Panc1 (cell line): ENCODE results near the gene TMEM132C.

Experiments
- CTCF ChIP-seq: fragments of 450-650 bp; IDR thresholded peaks from 2 replicates; pipeline ENCODE4 v1.5.1; 2017; ENCODE audit warnings: mild to moderate bottlenecking
- POLR2AphosphoS5 ChIP-seq: IDR thresholded peaks from 2 replicates; pipeline ENCODE4 v1.6.1; 2012; ENCODE audit warnings: mild to moderate bottlenecking, low read depth, low read length, moderate library complexity
- SIN3A ChIP-seq: IDR thresholded peaks from 2 replicates; pipeline ENCODE4 v1.6.1; 2012; ENCODE audit warnings: low read depth, mild to moderate bottlenecking, low read length, moderate library complexity, borderline replicate concordance; ENCODE audit not compliant: insufficient read depth
- TCF7L2 ChIP-seq: IDR thresholded peaks from 2 replicates; pipeline ENCODE4 v1.6.1; 2011; ENCODE audit warnings: mild to moderate bottlenecking, low read depth, low read length, inconsistent platforms
- TF ChIP-seq, protein P1 (sequence below), 2 experiments: IDR thresholded peaks; 2 replicates each; pipeline ENCODE4 v1.6.1; 2011 to 2012; ENCODE audit warnings: low read depth in 2 of 2, control low read depth in 1 of 2, low read length in 1 of 2, mild to moderate bottlenecking in 1 of 2, moderate library complexity in 1 of 2; ENCODE audit not compliant: insufficient read depth in 1 of 2

- TF ChIP-seq CTCF (no peak), POLR2AphosphoS5 (no peak), SIN3A (no peak), TCF7L2 (no peak)
- TF ChIP-seq, protein P1, sequence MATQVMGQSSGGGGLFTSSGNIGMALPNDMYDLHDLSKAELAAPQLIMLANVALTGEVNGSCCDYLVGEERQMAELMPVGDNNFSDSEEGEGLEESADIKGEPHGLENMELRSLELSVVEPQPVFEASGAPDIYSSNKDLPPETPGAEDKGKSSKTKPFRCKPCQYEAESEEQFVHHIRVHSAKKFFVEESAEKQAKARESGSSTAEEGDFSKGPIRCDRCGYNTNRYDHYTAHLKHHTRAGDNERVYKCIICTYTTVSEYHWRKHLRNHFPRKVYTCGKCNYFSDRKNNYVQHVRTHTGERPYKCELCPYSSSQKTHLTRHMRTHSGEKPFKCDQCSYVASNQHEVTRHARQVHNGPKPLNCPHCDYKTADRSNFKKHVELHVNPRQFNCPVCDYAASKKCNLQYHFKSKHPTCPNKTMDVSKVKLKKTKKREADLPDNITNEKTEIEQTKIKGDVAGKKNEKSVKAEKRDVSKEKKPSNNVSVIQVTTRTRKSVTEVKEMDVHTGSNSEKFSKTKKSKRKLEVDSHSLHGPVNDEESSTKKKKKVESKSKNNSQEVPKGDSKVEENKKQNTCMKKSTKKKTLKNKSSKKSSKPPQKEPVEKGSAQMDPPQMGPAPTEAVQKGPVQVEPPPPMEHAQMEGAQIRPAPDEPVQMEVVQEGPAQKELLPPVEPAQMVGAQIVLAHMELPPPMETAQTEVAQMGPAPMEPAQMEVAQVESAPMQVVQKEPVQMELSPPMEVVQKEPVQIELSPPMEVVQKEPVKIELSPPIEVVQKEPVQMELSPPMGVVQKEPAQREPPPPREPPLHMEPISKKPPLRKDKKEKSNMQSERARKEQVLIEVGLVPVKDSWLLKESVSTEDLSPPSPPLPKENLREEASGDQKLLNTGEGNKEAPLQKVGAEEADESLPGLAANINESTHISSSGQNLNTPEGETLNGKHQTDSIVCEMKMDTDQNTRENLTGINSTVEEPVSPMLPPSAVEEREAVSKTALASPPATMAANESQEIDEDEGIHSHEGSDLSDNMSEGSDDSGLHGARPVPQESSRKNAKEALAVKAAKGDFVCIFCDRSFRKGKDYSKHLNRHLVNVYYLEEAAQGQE (IDR thresholded peaks at IDR 0.05; ENCODE audit: insufficient read depth in 1 of 2, low read depth in 2 of 2, low read length in 1 of 2), result no peak
Observed at GRCh38 chr12:128521981-128522380, 255.0 kb downstream of the TMEM132C start.
